HG03025 (cell line): ENCODE results near the gene MIPEP.

ENCODE experiments used
- ATAC-seq: cut with Tn5 transposase; IDR thresholded peaks from one replicate; pipeline ENCODE4 v1.9.1; 2021; ENCODE audit warnings: mild to moderate bottlenecking, moderate library complexity; ENCODE audit not compliant: unreplicated experiment, low FRiP score

The MIPEP gene

DNA sequence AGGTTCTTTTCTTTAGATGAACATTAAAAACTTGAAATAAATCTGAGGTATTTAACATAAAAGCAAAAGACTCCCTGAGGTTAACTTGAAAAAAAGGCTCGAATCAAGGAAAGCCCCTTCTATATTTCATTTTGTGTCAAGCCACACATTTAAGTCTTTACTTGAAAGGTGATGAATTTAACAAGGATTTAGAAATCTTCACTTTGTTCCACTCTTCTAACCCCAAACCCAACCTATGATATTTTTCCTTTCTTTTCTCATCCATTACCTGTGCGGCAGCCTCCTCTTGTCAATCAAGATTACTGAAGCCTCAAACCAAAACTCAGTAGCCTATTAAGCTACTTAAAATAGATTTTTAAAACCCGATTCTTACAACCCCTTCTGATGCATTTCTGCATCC is 33.8 kb downstream of the MIPEP start:
- no peak for ATAC-seq

DNA sequence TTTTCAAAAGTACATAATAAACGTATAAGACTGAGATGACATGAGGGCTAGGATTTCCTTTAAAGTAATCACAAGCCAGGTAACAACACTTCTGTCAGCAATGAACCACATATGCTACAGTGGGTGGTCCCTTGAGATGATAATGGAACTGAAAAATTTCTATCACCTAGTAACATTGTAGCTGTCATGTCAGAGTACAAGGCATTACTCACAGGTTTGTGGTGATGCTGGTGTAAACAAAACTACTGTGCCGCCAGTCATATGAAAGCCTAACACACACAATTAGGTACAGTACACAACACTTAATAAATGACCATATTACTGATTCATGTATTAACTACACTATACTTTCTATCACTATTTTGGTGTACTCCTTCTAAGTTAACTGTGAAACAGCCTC is 36.8 kb downstream of the MIPEP start:
- ATAC-seq: no peak

DNA sequence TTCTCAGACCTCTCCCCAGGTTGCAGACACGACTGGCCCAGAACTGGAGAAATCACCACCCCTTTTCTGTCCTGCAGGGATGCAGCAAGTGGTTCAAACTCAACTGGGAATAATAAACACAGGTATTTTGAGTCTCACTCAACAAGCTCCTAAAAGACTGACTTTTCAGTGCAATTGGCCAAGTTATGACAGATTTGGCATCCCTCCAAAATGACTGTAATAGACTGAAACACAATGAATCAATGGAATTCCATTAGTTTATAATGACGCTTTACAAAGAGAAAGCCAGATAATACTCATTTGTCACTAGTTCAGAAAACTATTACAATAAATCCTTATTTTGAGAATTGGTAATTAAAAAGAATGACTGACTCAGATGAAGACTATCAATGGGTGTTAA is 38.1 kb downstream of the MIPEP start:
- ATAC-seq: no peak

DNA sequence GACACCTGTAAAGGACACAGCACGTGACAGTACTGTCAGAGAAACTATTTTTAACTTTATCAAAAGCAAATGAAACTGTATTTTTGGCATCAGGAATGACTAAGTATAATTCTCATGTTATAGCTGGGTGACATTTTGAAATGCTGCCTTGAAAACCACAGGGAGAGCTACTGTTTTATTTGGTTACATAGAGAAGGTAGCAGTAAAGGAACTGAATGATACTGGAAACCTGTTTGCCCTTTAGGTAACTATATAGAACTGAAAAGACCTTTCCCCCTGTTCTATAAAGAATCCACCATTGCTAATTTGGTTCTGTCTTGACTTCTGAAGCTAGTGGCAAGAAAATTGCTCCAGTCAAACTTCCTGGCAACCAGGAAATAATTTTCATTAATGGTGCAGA is 39.1 kb downstream of the MIPEP start:
- no peak for ATAC-seq

DNA sequence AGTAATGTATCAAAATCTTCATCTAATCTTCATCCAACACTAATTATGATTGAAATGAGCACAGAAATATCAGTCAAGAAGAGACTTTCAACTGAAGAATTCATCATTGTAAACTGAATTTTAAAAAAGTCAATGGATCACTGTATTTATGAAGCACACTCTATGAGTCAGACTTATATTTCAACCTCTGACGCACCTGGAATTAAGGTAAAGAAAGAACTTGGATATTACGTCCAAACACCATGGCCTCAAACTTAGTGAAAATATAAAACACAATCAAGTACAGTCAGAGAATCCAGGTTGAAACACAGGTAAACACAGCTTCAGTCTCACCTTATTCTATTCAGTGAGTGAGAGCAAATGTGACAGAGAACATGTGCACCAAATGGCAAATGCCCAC is 39.5 kb downstream of the MIPEP start:
- no peak for ATAC-seq

DNA sequence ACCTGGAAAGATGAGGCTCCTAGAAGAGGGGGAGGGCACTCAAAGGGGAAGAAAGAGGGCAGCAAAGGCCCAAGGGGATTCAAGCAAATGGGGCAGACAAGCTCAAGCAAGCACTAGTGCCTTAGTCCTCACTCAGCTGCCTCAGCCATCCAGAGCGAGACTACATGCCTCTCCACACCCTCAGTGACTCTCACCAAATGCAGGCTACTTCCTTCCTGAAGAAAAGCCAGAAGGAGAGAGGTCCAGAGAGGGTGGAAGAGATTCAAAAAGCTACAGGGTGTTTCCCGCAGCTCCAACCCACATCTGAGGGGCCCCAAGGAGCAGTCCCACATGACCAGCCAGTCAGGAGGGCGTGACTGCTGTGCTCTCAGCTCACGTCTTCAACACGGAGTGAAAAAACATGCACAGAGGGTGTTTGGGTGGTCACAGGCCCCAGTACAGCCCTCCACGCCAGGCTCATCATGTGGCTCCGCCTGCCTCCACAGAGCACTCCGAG is 40.5 kb downstream of the MIPEP start:
- ATAC-seq: no peak

DNA sequence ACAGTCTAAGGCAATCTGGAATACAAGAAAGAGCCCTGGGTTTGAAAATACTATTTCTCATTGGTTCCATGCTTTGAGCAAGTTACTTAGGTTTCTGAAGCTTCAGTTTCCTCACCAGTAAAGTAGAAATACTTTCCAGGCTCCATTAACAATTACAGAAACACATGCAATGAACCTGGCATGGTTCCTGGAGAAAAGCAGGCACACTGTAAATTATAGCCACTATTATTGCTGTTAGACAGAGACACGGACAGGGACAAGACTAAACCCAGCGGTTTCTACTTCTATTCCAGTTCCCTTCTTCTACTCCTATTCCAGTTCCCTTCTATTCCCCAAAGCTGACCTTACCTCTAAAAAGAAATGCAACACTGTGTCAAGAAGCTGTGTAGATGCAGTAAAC is 41.2 kb downstream of the MIPEP start:
- no peak for ATAC-seq

DNA sequence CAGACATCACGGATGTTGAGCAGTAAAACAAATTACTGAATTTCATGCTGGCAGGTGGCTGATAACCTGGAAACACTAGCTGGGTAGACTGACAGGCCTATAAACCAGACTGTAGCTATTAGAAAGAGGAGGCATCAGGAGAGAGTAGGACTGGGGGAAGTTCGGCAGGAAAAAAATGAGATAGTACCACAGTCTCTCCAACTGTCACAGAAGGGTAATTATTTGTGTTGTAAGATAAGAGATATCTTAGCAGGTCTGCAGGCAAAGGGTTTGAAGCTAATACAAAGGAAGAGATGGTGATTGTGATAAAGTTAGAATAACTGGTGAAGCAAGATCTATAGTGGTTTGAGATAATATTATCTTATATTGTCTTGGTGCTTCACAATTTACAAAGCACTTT is 41.7 kb downstream of the MIPEP start:
- no peak for ATAC-seq

DNA sequence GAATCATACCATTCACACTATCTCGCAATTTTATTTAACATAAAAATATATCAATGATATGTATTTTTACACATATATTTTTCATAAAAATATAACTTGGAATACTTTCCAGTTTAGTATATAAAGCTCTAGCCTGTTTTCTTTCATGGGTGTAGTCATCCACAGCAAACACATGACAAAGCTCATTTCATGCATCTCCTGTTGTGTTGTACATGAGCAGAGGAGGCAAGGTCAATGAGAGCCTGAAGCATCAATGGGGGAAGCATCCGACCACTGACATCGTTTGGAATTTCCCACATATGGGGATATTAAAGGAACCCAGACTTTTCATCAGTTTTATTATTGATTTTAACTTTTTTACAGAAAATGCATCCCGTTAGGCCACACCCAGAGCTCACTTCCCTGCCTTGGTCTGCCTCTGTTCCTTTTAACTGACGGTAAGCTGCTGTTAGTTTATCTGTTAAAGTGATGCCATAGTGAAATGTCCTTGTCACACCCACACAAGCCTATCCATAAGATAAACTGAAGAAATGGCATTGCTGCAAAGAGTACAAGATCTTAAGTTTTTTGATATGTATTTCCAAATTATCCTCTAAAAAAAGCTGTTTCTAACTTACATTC is 44.0 kb downstream of the MIPEP start:
- ATAC-seq: no peak

DNA sequence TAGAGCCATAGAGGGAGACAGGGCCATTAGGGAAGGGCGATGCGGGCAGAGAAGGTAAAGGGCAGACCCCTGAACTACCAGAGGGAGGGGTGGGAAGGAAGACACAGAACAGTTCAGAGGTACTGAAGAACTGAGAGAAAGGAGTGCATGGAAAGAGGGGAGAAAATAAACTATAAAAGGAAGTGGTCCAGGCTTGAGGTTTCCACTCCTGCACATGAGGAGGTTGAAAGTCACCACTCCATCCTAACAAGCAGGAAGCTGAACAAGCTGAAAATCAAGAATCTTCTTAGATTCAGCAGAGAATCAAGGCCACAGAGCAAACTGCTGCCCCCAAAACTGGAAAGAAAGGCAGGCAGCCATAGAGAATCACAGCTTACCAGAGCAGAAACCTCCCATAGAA is 45.1 kb downstream of the MIPEP start:
- no peak for ATAC-seq

DNA sequence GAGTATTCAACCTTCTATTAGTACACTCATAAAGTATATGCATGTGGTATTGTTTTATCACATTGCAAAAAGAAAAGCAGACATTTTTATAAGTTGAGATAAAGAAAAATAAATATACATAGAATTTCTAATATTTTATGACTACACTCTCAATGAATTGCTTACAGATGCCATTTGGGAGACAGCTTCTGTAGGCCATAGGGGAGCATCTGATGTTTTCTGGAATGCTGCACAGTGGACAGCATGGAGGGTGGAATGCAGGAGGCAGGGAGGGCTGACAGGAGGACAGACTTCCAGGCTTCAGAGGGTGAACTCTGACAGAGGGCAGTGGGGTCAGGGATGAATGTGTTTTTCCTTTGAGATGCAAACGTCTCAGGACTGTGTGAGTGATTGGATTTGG is 45.8 kb downstream of the MIPEP start:
- no peak for ATAC-seq

DNA sequence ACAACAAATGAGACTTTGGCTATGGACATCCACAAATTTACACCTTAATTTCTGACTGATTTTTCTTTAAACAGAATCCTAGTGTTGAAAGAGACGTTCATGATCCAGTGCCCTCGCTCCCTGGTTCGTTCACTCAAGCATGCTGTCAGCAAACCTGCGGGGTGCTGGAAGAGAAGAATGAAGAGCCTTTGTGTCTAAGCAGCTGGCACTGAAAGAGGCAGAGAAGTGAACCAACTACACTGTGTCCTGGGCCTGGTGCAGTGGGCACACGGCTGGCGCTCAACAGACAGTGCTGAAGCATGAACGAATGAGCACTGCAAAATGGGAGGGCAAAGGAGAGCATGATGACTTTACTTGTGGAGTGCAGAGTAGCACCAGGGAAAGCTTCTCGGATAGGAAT is 46.8 kb downstream of the MIPEP start:
- ATAC-seq: no peak

DNA sequence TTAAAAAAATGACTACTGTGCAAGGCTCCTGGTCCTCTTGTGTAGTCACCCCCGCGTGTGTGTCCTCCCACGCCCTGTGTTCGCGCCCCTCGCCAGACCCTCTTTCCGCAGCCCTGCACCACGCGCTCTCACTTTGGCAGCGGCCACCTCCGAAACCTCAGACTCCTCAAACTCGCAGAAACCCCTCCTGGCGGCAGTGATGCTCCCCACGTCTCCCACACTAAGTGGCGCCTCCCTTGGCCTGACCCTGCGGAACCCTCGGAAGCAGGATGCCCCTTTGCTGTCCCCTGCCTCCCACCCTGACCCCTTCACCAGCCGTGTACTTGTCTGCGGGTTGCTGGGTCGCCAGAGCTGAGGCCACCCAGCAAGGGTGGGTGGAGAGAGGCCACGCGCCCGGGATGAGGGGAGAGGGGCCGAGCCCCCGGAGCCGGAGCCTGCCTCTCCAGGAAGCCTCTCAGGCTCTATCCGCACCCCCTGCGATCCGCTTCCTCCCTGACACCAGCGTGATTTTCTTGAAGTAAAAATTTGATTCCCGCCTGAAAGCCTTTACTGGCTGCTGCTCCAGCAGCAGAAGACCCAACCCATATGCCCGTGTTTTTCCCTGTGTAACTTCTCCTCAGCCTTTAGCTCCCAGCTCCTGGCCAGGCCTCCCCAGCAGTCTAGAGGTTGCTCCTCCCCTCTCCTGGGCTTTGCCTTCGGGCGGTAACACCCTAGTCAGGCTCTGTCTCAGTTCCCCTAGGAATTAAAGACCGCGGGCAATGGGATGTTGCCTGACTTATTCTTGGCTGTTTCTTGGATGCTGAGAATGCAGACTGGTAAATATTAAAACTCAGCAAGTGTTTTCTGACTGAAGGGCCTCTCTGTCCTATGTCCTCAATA is 55.2 kb downstream of the MIPEP start:
- ATAC-seq: no peak

DNA sequence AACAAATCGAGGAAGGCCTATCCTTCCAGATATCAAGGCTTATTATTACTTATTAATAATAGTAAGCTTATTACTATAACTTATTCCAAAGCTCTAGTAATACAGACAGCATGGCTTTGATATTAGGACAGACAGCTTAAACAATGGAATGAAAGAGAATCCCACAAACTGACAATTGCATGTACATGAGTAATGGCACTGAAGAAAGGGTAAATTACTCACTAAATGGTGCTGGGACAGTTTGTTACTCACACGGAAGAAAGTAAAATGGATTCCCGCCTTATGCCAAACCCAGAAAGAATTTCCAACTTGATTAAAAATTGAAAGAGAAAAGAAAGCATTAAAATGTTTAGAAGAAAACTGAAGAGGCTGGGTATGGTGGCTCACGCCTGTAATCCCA is 60.3 kb downstream of the MIPEP start:
- no peak for ATAC-seq

DNA sequence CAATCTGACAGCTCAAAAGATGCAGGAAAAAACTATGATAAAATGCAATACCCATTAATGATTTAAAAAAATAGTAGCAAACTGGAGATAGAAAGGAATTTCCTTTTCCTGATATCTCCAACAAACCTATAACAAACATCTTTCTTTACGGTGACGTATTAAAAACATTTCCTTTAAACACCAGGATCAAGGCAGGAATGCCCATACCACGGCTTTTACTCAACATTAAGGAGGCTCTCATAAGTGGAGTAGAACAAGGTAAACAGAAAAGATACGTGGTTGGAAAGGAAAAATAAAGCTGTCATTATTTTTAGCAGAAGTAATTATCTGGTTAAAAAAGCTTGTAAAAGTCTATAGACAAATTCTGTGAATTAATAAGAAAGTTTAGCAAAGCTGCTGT is 61.1 kb downstream of the MIPEP start:
- no peak for ATAC-seq

DNA sequence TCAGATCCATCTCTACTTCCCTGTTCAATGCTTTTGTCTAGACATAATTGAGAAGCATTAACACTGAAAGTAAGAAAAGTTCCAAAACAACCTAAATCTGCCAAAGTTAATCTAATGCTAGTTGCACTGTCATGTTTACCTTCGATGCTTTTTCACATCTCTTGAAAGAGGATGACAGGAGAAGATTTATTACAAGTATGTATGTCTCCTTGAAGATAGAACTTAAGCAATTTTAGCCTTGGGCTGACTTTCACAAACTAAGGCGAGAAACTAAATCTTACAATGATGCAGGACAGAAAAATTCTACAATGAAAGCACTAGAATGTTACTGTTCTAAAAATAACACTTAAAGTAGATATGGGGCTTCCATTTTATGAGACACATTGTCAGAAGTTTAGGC is 64.0 kb downstream of the MIPEP start:
- no peak for ATAC-seq

DNA sequence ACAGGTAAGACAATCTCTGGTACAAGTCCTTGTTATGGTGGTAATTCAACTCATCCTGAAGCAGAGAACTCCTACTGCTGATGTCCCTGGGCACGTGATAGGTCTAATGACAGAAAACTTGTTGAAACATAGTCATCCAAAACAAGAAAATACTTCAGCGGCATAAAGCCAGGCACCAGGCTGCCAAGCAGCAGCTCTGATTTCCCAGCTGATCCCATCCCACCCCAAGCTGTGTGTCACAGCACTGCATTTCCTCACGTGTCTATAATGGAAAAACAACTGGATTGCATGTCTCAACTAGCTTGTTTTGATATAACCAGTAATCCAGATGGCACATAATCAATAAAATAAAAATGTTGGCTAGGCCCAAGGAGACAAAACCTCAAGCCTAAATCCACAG is 64.8 kb downstream of the MIPEP start:
- ATAC-seq: no peak

DNA sequence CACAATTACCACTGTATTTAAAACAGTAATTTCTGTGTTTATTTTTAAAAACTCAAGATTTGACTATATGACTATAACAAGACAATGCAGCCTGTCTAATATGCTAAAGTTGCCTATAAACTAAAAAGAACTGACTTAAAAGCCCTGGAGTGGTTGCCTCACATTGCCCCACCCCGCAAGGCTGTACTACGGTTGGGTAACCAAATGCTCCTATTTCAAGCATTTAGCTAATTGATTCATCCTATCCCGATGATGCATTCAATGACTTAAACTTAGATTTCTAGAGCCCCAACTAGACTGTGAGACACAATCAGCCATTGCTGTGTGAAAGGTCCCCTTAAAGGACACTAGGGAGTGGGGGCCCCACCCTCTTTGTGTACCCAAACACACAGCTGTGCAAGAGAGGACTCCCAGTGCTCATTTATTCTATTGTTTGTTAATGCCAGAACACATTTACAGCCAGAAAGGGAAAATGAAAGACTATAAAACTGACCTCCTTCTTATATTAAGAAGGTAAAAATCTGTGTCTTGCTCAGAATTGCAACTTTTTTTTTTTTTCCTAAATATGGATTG is 66.9 kb downstream of the MIPEP start:
- ATAC-seq: no peak

DNA sequence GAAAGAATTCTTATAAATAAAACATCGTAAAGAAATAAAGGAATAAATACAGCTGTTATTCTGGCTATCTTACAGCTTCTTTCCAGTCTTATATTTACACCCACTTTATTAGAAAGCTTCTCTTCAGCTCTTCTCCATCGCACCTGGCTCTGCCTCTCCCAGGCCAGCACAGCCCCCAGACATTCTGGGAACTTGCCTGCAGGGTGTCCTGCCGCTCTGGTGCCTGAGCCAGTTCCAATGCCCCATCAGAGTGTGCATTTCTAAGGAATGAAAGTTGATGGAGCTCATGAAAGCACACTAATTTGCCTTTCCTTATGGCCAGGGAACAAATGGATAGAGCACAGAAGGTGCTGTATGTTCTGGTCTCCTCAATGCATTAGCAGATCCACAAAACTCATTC is 68.7 kb downstream of the MIPEP start:
- no peak for ATAC-seq

DNA sequence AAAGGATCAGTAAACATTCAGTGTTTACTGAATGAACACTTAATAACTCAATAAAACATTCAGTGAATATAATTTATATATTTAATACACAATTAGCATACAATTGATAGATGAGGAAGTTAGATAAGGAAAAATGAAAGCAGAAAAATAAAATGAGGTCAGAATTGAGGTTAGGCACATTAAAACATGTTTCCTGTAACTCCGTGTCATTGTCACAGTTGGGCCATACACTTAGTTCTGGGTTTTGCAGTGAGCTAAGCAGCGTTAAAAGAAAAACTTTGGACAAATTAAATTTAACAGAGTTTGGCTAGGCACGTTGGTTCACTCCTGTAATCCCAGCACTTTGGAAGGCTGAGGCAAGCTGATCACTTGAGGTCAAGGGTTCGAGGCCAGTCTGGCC is 71.4 kb downstream of the MIPEP start:
- no peak for ATAC-seq

DNA sequence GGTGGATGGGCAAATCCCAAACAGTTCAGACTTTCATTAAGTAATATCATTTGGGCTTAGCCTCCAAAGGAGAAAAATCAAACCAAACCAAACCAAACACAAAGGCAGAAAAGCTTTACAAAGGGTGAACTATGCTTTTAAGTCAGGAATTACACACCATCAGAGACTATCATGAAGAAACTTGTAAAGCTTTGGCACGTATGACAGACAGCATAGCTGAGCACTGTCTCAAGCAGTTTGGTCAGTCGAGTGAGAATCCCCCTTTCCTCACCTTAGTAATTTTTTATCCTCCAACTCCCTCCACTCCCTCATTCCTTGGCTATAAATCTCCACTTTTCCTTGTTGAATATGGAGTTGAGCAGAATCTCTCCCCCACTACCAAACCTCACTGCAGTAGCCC is 72.1 kb downstream of the MIPEP start:
- ATAC-seq: no peak

DNA sequence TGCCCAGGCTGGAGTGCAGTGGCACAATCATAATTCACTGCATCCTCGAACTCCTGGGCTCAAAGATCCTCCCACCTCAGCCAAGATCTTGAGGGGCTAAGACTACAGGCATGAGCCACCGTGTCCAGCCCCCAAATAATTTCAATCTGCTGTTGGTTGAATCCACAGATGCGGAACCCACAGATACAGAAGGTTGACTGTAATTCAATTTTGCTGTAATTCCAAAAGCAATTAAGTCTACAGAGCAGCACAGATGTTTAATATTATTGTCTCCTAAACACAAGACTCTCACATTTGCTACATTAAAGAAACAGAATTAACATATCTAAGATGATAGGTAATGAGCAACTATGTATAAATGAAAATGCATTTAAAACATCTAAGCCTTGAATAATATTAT is 75.6 kb downstream of the MIPEP start:
- no peak for ATAC-seq
